Nephron progenitor cell (in vitro differentiated cells): Measurements from ENCODE around the gene SERPINB5.

Experiments used
- DNase-seq: peaks from one replicate; pipeline ENCODE4 v3.0.0; 2021
- H3K27ac Mint-ChIP-seq: 2 replicates; pipeline ENCODE4 v1.8.0; 2021; ENCODE audit warnings: mild to moderate bottlenecking, moderate library complexity, mixed read lengths
- H3K27me3 Mint-ChIP-seq: 2 replicates; pipeline ENCODE4 v1.8.0; 2021; ENCODE audit warnings: mild to moderate bottlenecking, low read depth, mixed read lengths; ENCODE audit not compliant: poor library complexity
- H3K36me3 Mint-ChIP-seq: 2 replicates; pipeline ENCODE4 v1.8.0; 2021; ENCODE audit warnings: low read depth, mixed read lengths
- H3K4me1 Mint-ChIP-seq: 2 replicates; pipeline ENCODE4 v1.8.0; 2021; ENCODE audit warnings: mixed read lengths
- H3K4me3 Mint-ChIP-seq: 2 replicates; pipeline ENCODE4 v1.8.0; 2021; ENCODE audit warnings: mild to moderate bottlenecking, moderate library complexity, mixed read lengths
- H3K9me3 Mint-ChIP-seq: 2 replicates; pipeline ENCODE4 v1.8.0; 2021; ENCODE audit warnings: mild to moderate bottlenecking, moderate library complexity, mixed read lengths
- TF ChIP-seq, protein P1 (sequence below): fragments of 200-600 bp; sonication (generic); IDR thresholded peaks from 2 replicates; pipeline ENCODE4 v1.5.0; 2021; ENCODE audit warnings: antibody characterized with exemption

SERPINB5 gene

DNA sequence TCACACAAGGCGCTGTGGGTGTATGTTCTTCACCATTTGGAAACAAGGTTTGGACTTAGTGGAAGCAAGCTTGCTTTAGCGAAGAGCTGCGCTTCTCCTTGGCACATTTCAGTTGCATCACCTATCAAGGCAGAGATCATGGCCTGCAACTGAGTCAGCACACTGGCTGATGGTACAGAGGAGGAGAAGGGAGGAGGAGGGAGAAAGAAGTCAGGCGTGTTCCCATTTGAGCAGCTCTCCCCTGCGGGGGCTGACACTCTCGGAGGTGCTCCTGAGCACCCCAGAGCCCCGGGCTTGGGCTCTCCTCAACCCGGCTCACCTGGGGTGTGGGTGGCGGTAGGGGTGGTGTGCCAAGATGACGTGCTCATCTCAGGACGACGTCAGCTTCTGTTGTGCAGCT, 6.0 kb upstream of the SERPINB5 start:
- H3K4me3 Mint-ChIP-seq: no peak overlapping the region
- no peak overlapping the region for H3K27ac Mint-ChIP-seq
- H3K27me3 Mint-ChIP-seq: peaks cover 4% of the 10 kb centered on the region
- H3K4me1 Mint-ChIP-seq: no peaks in the 10 kb centered on the region
- TF ChIP-seq, protein P1, sequence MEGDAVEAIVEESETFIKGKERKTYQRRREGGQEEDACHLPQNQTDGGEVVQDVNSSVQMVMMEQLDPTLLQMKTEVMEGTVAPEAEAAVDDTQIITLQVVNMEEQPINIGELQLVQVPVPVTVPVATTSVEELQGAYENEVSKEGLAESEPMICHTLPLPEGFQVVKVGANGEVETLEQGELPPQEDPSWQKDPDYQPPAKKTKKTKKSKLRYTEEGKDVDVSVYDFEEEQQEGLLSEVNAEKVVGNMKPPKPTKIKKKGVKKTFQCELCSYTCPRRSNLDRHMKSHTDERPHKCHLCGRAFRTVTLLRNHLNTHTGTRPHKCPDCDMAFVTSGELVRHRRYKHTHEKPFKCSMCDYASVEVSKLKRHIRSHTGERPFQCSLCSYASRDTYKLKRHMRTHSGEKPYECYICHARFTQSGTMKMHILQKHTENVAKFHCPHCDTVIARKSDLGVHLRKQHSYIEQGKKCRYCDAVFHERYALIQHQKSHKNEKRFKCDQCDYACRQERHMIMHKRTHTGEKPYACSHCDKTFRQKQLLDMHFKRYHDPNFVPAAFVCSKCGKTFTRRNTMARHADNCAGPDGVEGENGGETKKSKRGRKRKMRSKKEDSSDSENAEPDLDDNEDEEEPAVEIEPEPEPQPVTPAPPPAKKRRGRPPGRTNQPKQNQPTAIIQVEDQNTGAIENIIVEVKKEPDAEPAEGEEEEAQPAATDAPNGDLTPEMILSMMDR: no peak
- H3K36me3 Mint-ChIP-seq: no peaks in the 10 kb centered on the region
- no peak for DNase-seq
- H3K9me3 Mint-ChIP-seq: no peaks in the 10 kb centered on the region

GRCh38 chr18:63472380-63472779, 4.4 kb upstream of the SERPINB5 start:
- H3K27ac Mint-ChIP-seq: no peak overlapping the region

GRCh38 chr18:63477200-63477599, 442 bp downstream of the SERPINB5 start:
- Mint-ChIP-seq H3K4me1 (no peaks in the 10 kb centered on the region), H3K36me3 (no peaks in the 10 kb centered on the region), H3K27ac (no peak overlapping the region), H3K9me3 (no peaks in the 10 kb centered on the region), H3K4me3 (no peak overlapping the region), H3K27me3 (peaks cover 4% of the 10 kb centered on the region)
- TF ChIP-seq, protein P1: no peak
- DNase-seq: no peak

More at GRCh38 chr18:63472380-63472779, 4.4 kb upstream of the SERPINB5 start:
- TF ChIP-seq, protein P1: no peak
- H3K4me1 Mint-ChIP-seq: no peaks in the 10 kb centered on the region
- no peaks in the 10 kb centered on the region for H3K9me3 Mint-ChIP-seq
- no peak for DNase-seq
- no peak overlapping the region for H3K4me3 Mint-ChIP-seq
- no peaks in the 10 kb centered on the region for H3K36me3 Mint-ChIP-seq
- peaks cover 4% of the 10 kb centered on the region for H3K27me3 Mint-ChIP-seq

DNA sequence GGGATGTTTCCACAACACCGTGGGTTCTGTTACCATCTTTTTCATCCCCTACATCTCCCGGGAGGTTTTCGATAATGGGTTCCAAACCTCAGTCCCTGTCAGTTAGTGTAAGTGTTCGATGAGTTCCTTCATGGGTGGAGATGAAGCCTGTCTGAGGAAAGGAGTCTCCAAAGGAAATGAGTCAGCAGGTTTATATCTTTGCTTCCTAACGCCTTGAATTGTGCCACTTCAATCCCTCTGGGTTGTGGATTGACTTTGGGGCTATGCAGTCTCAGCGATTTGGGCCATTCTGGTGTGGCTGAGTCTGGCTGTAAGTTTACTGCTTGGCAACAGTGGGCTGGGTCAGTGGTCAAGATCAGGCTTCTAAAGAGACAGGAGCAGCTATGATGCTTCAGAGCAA, 1.2 kb downstream of the SERPINB5 start:
- H3K9me3 Mint-ChIP-seq: no peaks in the 10 kb centered on the region
- H3K36me3 Mint-ChIP-seq: no peaks in the 10 kb centered on the region
- H3K27ac Mint-ChIP-seq: no peak overlapping the region
- peaks cover 4% of the 10 kb centered on the region for H3K27me3 Mint-ChIP-seq
- no peaks in the 10 kb centered on the region for H3K4me1 Mint-ChIP-seq
- no peak overlapping the region for H3K4me3 Mint-ChIP-seq
- DNase-seq: no peak
- TF ChIP-seq, protein P1: no peak

- DNase-seq: no peak
- no peaks in the 10 kb centered on the region for H3K4me1 Mint-ChIP-seq
- H3K27ac Mint-ChIP-seq: no peak overlapping the region
- no peak overlapping the region for H3K4me3 Mint-ChIP-seq
- H3K36me3 Mint-ChIP-seq: no peaks in the 10 kb centered on the region
- TF ChIP-seq, protein P1: no peak
- peaks cover 7% of the 10 kb centered on the region for H3K27me3 Mint-ChIP-seq
- H3K9me3 Mint-ChIP-seq: no peaks in the 10 kb centered on the region
Observed at GRCh38 chr18:63479826-63480225, 3.1 kb downstream of the SERPINB5 start.

- TF ChIP-seq, protein P1: no peak
- no peaks in the 10 kb centered on the region for H3K4me1 Mint-ChIP-seq
- no peak overlapping the region for H3K4me3 Mint-ChIP-seq
- no peaks in the 10 kb centered on the region for H3K9me3 Mint-ChIP-seq
- H3K27me3 Mint-ChIP-seq: peaks cover 6% of the 10 kb centered on the region
- no peak overlapping the region for H3K27ac Mint-ChIP-seq
- H3K36me3 Mint-ChIP-seq: no peaks in the 10 kb centered on the region
- no peak for DNase-seq
Observed at GRCh38 chr18:63480476-63480875, 3.7 kb downstream of the SERPINB5 start.
